ENCODE results near the gene FOXP1.

FOXP1 gene

DNA sequence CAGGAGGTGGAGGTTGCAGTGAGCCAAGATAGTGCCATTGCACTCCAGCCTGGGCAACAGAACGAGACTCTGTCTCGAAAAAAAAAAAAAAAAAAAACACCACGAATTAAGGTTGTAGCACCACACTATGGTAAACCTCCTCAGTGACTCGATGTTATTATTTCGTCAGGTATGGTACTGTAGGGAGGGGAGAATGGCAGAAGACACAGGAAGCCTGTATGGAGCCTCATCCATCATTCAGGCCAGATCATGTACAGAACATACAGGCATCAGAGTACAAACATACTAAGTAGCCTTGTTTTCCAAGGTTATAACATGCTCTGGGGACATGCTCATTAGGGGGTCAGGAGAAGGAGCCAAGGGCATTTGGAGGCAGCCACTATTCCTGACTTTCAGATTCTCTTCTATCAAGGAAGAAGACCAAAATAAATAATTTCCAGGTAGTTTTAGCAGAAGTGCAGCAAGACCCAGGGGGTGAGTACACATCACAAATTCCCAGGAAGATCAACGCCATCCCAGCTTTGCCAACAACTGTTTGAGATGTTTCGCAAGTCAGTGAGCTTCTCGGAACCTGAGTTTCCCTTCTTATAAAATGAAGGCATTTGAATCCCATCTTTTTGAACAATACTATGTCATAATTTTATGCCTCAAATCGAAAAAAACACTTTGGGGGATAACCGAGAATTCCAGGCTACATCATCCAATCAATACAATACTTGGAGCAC, 79.8 kb downstream of the FOXP1 start:
- no peak for DNase-seq

- DNase-seq = no peak
Observed at GRCh38 chr3:71502066-71502625, 81.4 kb downstream of the FOXP1 start.

DNA sequence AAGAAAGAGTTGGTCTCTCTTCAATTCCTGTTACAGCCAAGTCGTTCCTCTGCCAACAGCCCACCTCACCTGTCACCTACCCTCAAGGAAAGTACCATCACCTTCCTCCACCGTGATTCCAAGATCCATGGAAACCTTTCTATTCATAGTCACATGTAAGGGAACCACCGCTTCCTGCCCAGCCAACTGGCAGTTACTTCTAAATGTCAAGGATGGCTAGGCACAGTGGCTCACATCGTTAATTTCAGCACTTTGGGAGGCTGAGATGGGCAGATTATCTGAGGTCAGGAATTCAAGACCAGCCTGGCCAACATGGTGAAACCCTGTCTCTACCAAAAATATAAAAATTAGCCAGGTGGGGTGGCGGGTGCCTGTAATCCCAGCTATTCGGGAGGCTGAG, 82.8 kb downstream of the FOXP1 start:
- no peak for DNase-seq

DNA sequence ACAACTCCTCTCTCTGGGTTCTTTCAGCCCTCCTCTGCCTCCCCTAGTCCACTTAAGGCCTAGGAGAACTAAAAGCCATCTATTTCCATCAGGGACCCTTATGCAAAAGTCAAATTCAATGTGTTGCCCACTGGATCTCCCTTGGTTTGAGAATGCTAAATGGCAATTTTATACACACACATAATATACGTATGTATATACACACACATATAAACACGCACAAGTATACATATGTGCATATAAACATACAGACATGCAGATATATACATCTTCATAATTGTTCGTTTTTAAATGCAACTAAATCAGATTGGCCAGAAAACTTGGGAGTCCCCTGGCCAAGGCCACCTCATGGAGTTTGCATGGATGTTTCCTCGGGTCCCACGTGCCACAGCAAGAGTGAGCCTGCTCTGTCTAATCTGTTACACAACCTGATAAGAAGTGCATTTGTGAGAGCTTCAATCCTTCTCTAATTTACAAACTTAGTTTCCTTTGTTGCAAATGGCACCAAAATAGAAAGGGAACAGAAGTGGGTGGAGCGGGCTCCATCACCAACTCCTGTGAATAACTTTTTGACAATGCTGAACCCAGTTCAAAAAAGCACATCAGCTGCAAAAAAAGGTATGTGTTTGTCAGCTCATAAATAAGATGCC, 84.2 kb downstream of the FOXP1 start:
- DNase-seq = no peak

- DNase-seq = no peak
Observed at GRCh38 chr3:71498543-71498942, 85.0 kb downstream of the FOXP1 start.

DNA sequence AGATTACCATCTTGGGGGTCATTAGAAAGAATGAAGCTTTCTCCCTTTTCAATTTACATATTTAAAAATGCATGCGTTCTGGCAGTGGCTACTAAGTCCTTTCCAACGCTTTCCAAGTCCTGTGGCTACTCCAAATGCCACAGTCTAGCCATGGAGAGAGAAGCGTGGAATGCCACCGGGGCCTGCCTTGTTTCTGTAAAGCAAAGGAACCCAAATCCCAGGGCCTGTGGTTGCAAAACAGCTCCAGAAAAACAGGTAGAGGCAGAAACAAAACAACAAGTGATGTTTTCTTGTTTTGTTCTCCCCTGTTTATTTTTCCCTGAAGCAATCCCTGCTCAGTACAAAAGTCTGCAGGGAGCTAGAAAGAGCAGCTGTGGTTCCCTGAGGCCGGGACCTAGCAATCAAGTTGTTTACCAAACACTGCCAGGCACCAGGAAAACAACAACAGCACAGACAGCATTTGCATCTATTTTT, 85.5 kb downstream of the FOXP1 start:
- DNase-seq = no peak

- DNase-seq = no peak
Observed at GRCh38 chr3:71497367-71497897, 86.1 kb downstream of the FOXP1 start.

GRCh38 chr3:71495708-71496472, 87.6 kb downstream of the FOXP1 start:
- DNase-seq = no peak

GRCh38 chr3:71494212-71494611, 89.3 kb downstream of the FOXP1 start:
- no peak for DNase-seq

DNA sequence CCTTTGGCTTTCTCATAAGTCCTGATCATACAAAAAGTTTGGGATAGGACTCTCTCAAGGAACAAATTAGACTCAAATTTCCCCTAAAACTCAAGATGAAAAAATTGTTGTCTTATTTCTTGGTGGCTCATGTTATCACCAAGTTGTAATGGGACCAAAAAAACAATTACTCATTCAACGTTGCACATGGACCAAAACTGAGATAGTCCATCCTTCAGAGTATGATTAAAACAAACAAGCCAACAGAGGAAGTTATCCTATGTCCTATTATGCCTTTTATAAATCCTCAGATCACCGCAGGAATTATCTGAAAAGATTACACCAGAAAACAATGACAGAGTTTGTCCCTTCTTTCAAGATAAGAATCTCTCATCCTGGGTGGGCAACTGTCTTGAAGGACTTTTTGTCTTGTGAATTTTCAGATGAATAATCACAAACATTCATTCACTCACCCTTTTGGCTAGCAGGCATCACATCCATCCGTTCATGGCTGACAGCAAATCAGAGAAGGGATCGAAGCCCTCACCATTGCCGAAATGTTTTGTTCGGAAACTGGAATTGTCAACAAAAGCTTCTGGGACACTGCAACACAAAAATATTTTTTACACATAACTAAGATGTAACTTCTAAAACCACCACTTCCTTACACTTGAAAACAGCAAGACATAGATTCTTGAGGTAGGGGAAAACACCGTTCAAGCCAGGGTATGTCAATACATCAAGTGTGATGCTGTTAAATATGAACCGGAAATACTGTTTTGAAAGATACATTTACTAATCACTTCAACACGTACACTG, 90.4 kb downstream of the FOXP1 start:
- no peak for DNase-seq

DNA sequence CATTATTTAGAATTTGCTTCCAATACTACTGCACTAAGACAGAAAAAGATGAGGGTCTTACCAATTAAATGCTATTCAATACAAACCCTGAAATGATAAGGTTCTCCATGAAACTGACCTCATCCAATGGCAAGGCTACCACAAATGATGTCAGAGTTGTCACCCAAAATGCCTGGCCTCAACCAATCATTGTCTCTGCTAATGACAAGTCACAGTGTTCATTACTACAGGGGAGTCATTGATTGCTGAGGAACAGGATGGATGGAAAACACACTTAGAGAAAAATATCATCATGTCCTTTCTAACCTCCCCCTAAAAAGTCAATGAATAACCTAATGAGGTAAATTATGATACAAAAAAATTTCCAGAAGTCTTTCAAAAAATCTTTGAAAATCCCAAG, 91.0 kb downstream of the FOXP1 start:
- no peak for DNase-seq

DNA sequence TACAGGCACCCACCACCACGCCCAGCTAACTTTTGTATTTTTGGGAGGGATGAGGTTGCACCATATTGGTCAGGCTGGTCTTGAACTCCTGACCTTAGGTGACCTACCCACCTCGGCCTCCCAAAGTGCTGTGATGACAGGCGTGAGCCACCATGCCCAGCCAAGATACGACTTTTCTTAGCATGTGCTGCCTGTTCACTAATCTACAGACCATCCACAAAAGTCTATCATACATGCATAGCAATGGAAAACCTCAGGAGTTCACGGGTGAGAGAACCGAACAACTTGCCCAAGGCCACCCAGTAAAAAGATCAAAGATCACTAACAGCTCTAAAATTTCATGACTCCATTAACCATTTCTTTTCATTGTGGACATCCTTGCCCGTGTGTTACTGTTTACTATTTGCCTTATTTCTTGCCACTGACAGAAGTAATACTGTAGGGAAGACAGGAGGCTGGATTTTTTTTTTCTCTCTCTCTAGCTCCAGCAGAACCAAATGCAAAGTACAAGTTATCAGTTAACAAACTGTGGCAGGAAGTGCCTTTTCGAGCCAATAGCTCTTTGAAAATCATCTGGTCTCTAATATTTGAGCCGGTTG, 92.3 kb downstream of the FOXP1 start:
- DNase-seq = no peak

- no peak for DNase-seq
Observed at GRCh38 chr3:71490692-71491091, 92.8 kb downstream of the FOXP1 start.

- no peak for DNase-seq
Observed at GRCh38 chr3:71489315-71489761, 94.2 kb downstream of the FOXP1 start.

DNA sequence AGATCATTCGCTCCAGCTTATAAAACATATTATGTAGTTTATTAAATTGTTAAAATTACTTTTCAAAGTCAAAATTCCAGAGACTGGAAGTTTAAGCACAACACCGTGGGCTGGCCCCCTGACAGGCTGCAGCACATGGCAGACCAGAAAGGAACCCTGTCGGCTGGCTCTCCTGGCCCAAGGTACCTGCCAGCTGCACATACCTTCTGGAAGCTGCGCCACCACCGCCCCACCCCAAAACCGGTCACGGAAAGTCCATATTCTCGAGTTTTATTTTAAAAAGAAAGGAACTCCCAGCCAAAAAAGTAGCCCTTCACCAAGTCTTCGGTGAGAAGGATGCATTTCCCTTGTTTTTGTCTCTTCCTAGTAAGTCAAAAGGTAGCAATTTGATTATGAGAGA, 94.6 kb downstream of the FOXP1 start:
- no peak for DNase-seq

- no peak for DNase-seq
Observed at GRCh38 chr3:71488391-71488809, 95.1 kb downstream of the FOXP1 start.

DNA sequence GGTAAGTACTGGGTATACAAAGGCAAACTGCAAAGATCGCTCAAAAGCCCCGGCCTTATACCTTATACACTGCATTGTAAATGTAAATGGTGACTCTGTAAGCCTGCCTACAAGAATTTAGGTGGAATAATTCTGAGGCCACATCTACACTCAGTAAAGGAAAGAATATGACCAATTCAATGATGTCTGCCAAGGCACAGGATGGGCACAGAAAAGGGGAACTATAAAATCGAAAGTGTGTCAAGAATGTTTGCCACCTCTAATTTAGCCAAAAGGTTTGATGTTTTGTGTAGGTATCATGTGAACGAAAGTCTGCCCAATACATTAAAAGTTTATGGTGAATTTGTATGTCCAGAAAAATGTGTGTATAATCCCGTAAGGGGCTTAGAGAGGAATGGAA, 96.1 kb downstream of the FOXP1 start:
- DNase-seq = no peak

GRCh38 chr3:71486831-71487230, 96.7 kb downstream of the FOXP1 start:
- DNase-seq = no peak

GRCh38 chr3:71485896-71486295, 97.6 kb downstream of the FOXP1 start:
- DNase-seq = no peak

- DNase-seq = no peak
Observed at GRCh38 chr3:71484452-71484851, 99.1 kb downstream of the FOXP1 start.

DNA sequence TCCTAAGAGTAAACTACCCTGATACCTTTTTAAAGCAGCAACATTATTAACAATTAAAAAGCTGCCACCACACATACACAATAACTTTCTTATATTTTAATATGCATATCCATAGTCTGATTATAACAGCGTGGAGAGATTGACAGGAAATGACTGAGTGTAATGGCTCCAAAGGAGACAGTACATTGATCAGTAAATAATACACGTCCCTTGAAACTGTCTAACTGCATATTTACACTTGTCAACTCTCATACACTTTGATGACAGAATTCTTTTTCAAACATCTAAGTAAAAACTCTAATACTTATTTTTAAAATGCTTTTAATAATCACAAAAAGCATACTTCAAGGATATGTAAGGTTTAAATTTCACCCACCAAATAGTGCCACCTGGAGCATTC, 99.5 kb downstream of the FOXP1 start:
- DNase-seq = no peak

GRCh38 chr3:71482771-71483170, 100.8 kb downstream of the FOXP1 start:
- DNase-seq = no peak

All from NCI-H1092 treated with DMSO at 0.1 percent for 48 hours (cell line).